GM18502 (cell line): Measurements from ENCODE around the gene PTPRU.
"Not testable (repeated sequence)": the region's sequence is repeated elsewhere in the genome, so short reads cannot be mapped to it uniquely, and the experiment has no call there.

ENCODE experiments used
- ATAC-seq: cut with Tn5 transposase; IDR thresholded peaks from one replicate; pipeline ENCODE4 v1.9.1; 2021; ENCODE audit warnings: mild to moderate bottlenecking; ENCODE audit not compliant: unreplicated experiment, poor library complexity

Gene PTPRU

GRCh38 chr1:29284286-29284960 is 48.1 kb downstream of the PTPRU start:
- no peak for ATAC-seq

- ATAC-seq = no peak
Observed at GRCh38 chr1:29284961-29285560, 48.7 kb downstream of the PTPRU start.

- no peak for ATAC-seq
Observed at GRCh38 chr1:29285771-29286170, 49.4 kb downstream of the PTPRU start.

- ATAC-seq = no peak
Observed at GRCh38 chr1:29286194-29286767, 50.0 kb downstream of the PTPRU start.

- no peak for ATAC-seq
Observed at GRCh38 chr1:29289493-29289892, 53.2 kb downstream of the PTPRU start.

- ATAC-seq = no peak
Observed at GRCh38 chr1:29290414-29290985, 54.2 kb downstream of the PTPRU start.

GRCh38 chr1:29291756-29292155 is 55.4 kb downstream of the PTPRU start:
- ATAC-seq = no peak

- no peak for ATAC-seq
Observed at GRCh38 chr1:29292344-29292743, 56.0 kb downstream of the PTPRU start.

GRCh38 chr1:29297450-29297849 is 61.1 kb downstream of the PTPRU start:
- ATAC-seq = no peak

GRCh38 chr1:29298246-29298645 is 61.9 kb downstream of the PTPRU start:
- ATAC-seq = no peak

GRCh38 chr1:29299446-29299845 is 63.1 kb downstream of the PTPRU start:
- ATAC-seq = no peak

GRCh38 chr1:29301732-29302131 is 65.4 kb downstream of the PTPRU start:
- ATAC-seq = not testable (repeated sequence)

- no peak for ATAC-seq
Observed at GRCh38 chr1:29303201-29304024, 67.1 kb downstream of the PTPRU start.

- no peak for ATAC-seq
Observed at GRCh38 chr1:29304025-29304684, 67.8 kb downstream of the PTPRU start.

GRCh38 chr1:29305943-29306342 is 69.6 kb downstream of the PTPRU start:
- no peak for ATAC-seq

GRCh38 chr1:29306471-29307140 is 70.3 kb downstream of the PTPRU start:
- ATAC-seq = no peak

GRCh38 chr1:29309075-29309474 is 72.8 kb downstream of the PTPRU start:
- ATAC-seq = no peak

- no peak for ATAC-seq
Observed at GRCh38 chr1:29309621-29310020, 73.3 kb downstream of the PTPRU start.

GRCh38 chr1:29310616-29311180 is 74.4 kb downstream of the PTPRU start:
- no peak for ATAC-seq
